H9 (cell line): ENCODE results near the gene BTRC. TPM values are rescaled to one million over a fixed set of nuclear protein-coding genes. Genes with fewer than 3 reads are reported as not detected.

Experiments used
- DNase-seq: peaks from one replicate; pipeline ENCODE4 v3.0.0-alpha.2; 2017
- H2AFZ ChIP-seq: one replicate; pipeline ENCODE4 v1.6.1; 2013; ENCODE audit warnings: mild to moderate bottlenecking, low read length, control low read depth, moderate library complexity
- H2AK5ac ChIP-seq: 2 replicates; pipeline ENCODE4 v1.6.1; 2013; ENCODE audit warnings: low read length, control low read depth, mixed read lengths; ENCODE audit not compliant: insufficient read length
- H2BK120ac ChIP-seq: one replicate; pipeline ENCODE4 v1.6.1; 2013; ENCODE audit warnings: low read depth, mild to moderate bottlenecking, low read length, control low read depth, inconsistent platforms; ENCODE audit not compliant: poor library complexity, severe bottlenecking
- H2BK12ac ChIP-seq: 2 replicates; pipeline ENCODE4 v1.6.1; 2013; ENCODE audit warnings: low read length, control low read depth, mixed read lengths, low read depth; ENCODE audit not compliant: insufficient read length
- H2BK15ac ChIP-seq: 2 replicates; pipeline ENCODE4 v1.6.1; 2013; ENCODE audit warnings: low read depth, low read length, control low read depth
- H2BK20ac ChIP-seq: one replicate; pipeline ENCODE4 v1.6.1; 2013; ENCODE audit warnings: low read depth, mild to moderate bottlenecking, low read length, control low read depth, inconsistent platforms; ENCODE audit not compliant: poor library complexity, severe bottlenecking
- H2BK5ac ChIP-seq: 2 replicates; pipeline ENCODE4 v1.6.1; 2013; ENCODE audit warnings: low read length, control low read depth, mixed read lengths; ENCODE audit not compliant: insufficient read length
- H3K14ac ChIP-seq: 2 replicates; pipeline ENCODE4 v1.6.1; 2013; ENCODE audit warnings: low read length, control low read depth; ENCODE audit not compliant: insufficient read depth
- H3K18ac ChIP-seq: 2 replicates; pipeline ENCODE4 v1.6.1; 2013; ENCODE audit warnings: low read depth, mild to moderate bottlenecking, mixed read lengths, low read length, control low read depth; ENCODE audit not compliant: insufficient read length
- H3K23ac ChIP-seq: 2 replicates; pipeline ENCODE4 v1.6.1; 2013; ENCODE audit warnings: low read length, control low read depth, mixed read lengths, low read depth; ENCODE audit not compliant: insufficient read length
- H3K23me2 ChIP-seq: 2 replicates; pipeline ENCODE4 v1.6.1; 2013; ENCODE audit warnings: low read depth, mild to moderate bottlenecking, mixed read lengths, low read length, control low read depth; ENCODE audit not compliant: insufficient read length, poor library complexity, severe bottlenecking
- H3K27ac ChIP-seq: 2 replicates; pipeline ENCODE4 v1.5.1; 2013; ENCODE audit warnings: low read length, control low read depth, mixed read lengths, low read depth; ENCODE audit not compliant: insufficient read length
- H3K27me3 ChIP-seq: 2 replicates; pipeline ENCODE4 v1.6.1; 2013; ENCODE audit warnings: low read length, control low read depth, inconsistent platforms; ENCODE audit not compliant: insufficient read depth
- H3K4ac ChIP-seq: 2 replicates; pipeline ENCODE4 v1.6.1; 2013; ENCODE audit warnings: low read depth, mild to moderate bottlenecking, control low read depth, inconsistent platforms, low read length, moderate library complexity
- H3K4me1 ChIP-seq: 2 replicates; pipeline ENCODE4 v1.6.1; 2013; ENCODE audit warnings: low read length, control low read depth, inconsistent platforms; ENCODE audit not compliant: insufficient read depth
- H3K4me2 ChIP-seq: 2 replicates; pipeline ENCODE4 v1.6.1; 2013; ENCODE audit warnings: low read length, control low read depth, mixed read lengths; ENCODE audit not compliant: insufficient read length, insufficient read depth
- H3K56ac ChIP-seq: 2 replicates; pipeline ENCODE4 v1.6.1; 2013; ENCODE audit warnings: low read depth, mild to moderate bottlenecking, mixed read lengths, low read length, control low read depth; ENCODE audit not compliant: insufficient read length
- H3K79me1 ChIP-seq: 2 replicates; pipeline ENCODE4 v1.6.1; 2013; ENCODE audit warnings: low read depth, mild to moderate bottlenecking, moderate library complexity, low read length, control low read depth, inconsistent platforms; ENCODE audit not compliant: insufficient read depth, poor library complexity, severe bottlenecking
- H3K79me2 ChIP-seq: 2 replicates; pipeline ENCODE4 v1.6.1; 2013; ENCODE audit warnings: low read length, control low read depth, inconsistent platforms; ENCODE audit not compliant: insufficient read depth
- H3K9ac ChIP-seq: 2 replicates; pipeline ENCODE4 v1.6.1; 2013; ENCODE audit warnings: low read length, control low read depth, mixed read lengths; ENCODE audit not compliant: insufficient read length; ENCODE audit errors: extremely low read depth
- H3K9me3 ChIP-seq: one replicate; pipeline ENCODE4 v1.6.1; 2013; ENCODE audit warnings: low read depth, low read length, inconsistent platforms; ENCODE audit not compliant: control insufficient read depth
- H3T11ph ChIP-seq: one replicate; pipeline ENCODE4 v1.6.1; 2013; ENCODE audit warnings: mild to moderate bottlenecking, low read length, control low read depth, inconsistent platforms
- H4K20me1 ChIP-seq: one replicate; pipeline ENCODE4 v1.6.1; 2013; ENCODE audit not compliant: control insufficient read depth, insufficient read length, insufficient read depth
- H4K5ac ChIP-seq: 2 replicates; pipeline ENCODE4 v1.6.1; 2013; ENCODE audit warnings: low read depth, mild to moderate bottlenecking, mixed read lengths, low read length, control low read depth; ENCODE audit not compliant: insufficient read length
- H4K8ac ChIP-seq: replicated peaks from 2 replicates; pipeline ENCODE4 v1.6.1; 2013; ENCODE audit warnings: low read length, control low read depth, mixed read lengths, low read depth; ENCODE audit not compliant: insufficient read length
- H4K91ac ChIP-seq: 2 replicates; pipeline ENCODE4 v1.6.1; 2013; ENCODE audit warnings: low read depth, mild to moderate bottlenecking, moderate library complexity, mixed read lengths, low read length, control low read depth; ENCODE audit not compliant: insufficient read length
- H3K27ac Mint-ChIP-seq, 3 experiments: 2 replicates in 2 of 3; 3 replicates in 1 of 3; pipeline ENCODE4 v1.8.0; 2020 to 2021; ENCODE audit warnings: mixed read lengths in 3 of 3, mild to moderate bottlenecking in 1 of 3, moderate library complexity in 1 of 3
- H3K27me3 Mint-ChIP-seq: 2 replicates; pipeline ENCODE4 v1.8.0; 2021; ENCODE audit warnings: low read depth, mild to moderate bottlenecking, moderate library complexity, mixed read lengths
- H3K36me3 Mint-ChIP-seq, 3 experiments: 2 replicates in 2 of 3; 3 replicates in 1 of 3; pipeline ENCODE4 v1.8.0; 2020 to 2021; ENCODE audit warnings: low read depth in 3 of 3, mixed read lengths in 3 of 3; ENCODE audit not compliant: insufficient read depth in 1 of 3
- H3K4me1 Mint-ChIP-seq, 2 experiments: 2 replicates each; pipeline ENCODE4 v1.8.0; 2020; ENCODE audit warnings: mixed read lengths in 2 of 2
- H3K4me3 Mint-ChIP-seq, 2 experiments: 2 replicates in 1 of 2; 3 replicates in 1 of 2; pipeline ENCODE4 v1.8.0; 2020 to 2021; ENCODE audit warnings: mild to moderate bottlenecking in 2 of 2, mixed read lengths in 2 of 2, moderate library complexity in 1 of 2
- H3K9me3 Mint-ChIP-seq, 2 experiments: 2 replicates in 1 of 2; 3 replicates in 1 of 2; pipeline ENCODE4 v1.8.0; 2020; ENCODE audit warnings: mild to moderate bottlenecking in 2 of 2, mixed read lengths in 2 of 2, moderate library complexity in 1 of 2
- WGBS: extraction: QIAGEN DNeasy Blood & Tissue Kit; methylation state at CpG from one replicate; pipeline ENCODE4 v1.1.7; 2013; ENCODE audit warnings: missing lambda C conversion rate, low lambda C conversion rate, mixed read lengths; ENCODE audit not compliant: insufficient read length; ENCODE audit errors: extremely low coverage; 5-methylcytosine and 5-hydroxymethylcytosine counted together
- total RNA-seq: library from RNA; stranded (reverse); gene quantifications from 2 replicates; pipeline ENCODE4 v1.2.1, GENCODE V29; 2021
- TF ChIP-seq, protein P1 (sequence below): fragments of 200-600 bp; sonication (generic); conservative IDR thresholded peaks from 3 replicates; pipeline ENCODE4 v1.8.0; 2021; ENCODE audit warnings: antibody characterized with exemption, mild to moderate bottlenecking

The BTRC gene
- total RNA-seq, 1 experiment from 2014 or later, result 24.2 TPM

DNA sequence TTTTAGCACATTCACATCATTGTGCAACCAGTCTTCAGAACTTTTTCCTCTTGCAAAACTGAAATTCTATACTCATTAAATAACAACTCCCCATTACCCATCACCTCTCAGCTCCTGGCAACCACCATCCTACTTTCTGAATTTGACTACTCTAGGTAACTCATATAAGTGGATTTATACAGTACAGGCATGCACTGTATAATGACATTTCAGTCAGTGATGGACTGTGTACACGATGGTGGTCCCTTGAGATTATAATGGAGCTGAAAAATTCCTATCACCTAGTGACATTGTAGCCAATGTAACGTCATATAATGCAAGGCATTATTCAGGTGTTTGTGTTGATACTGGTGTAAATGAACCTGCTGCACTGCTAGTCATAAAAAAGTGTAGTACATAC is 60.1 kb downstream of the BTRC start:
- no peak overlapping the region for H3K4me2 ChIP-seq
- H4K20me1 ChIP-seq, result no peaks in the 10 kb centered on the region
- Mint-ChIP-seq H3K4me1 (no peaks in the 10 kb centered on the region), H3K27ac (no peak overlapping the region), H3K9me3 (peaks cover 3 to 4% of the 10 kb centered on the region in 2 experiments; a peak in 2 of 5 replicates), H3K36me3 (peaks cover 0 to 4% (median 4%) of the 10 kb centered on the region in 3 experiments; a peak in 2 of 7 replicates), H3K4me3 (no peak overlapping the region), H3K27me3 (no peaks in the 10 kb centered on the region)
- no peak overlapping the region for H3K56ac ChIP-seq
- H3K23me2 ChIP-seq, result no peaks in the 10 kb centered on the region
- no peaks in the 10 kb centered on the region for H3K27me3 ChIP-seq
- DNase-seq, result no peak
- no peak overlapping the region for H3K18ac ChIP-seq
- no peak overlapping the region for H3K9ac ChIP-seq
- H4K91ac ChIP-seq, result no peak overlapping the region
- H2BK120ac ChIP-seq, result no peak overlapping the region
- no peak overlapping the region for H4K5ac ChIP-seq
- no peak overlapping the region for H3K23ac ChIP-seq
- peaks cover under 1% of the 10 kb centered on the region for H3K79me1 ChIP-seq
- no peak overlapping the region for H3K4ac ChIP-seq
- TF ChIP-seq, protein P1, sequence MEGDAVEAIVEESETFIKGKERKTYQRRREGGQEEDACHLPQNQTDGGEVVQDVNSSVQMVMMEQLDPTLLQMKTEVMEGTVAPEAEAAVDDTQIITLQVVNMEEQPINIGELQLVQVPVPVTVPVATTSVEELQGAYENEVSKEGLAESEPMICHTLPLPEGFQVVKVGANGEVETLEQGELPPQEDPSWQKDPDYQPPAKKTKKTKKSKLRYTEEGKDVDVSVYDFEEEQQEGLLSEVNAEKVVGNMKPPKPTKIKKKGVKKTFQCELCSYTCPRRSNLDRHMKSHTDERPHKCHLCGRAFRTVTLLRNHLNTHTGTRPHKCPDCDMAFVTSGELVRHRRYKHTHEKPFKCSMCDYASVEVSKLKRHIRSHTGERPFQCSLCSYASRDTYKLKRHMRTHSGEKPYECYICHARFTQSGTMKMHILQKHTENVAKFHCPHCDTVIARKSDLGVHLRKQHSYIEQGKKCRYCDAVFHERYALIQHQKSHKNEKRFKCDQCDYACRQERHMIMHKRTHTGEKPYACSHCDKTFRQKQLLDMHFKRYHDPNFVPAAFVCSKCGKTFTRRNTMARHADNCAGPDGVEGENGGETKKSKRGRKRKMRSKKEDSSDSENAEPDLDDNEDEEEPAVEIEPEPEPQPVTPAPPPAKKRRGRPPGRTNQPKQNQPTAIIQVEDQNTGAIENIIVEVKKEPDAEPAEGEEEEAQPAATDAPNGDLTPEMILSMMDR, result no peak
- H2BK5ac ChIP-seq, result no peak overlapping the region
- WGBS, result no CpG with 5 or more reads among the region's 2 CpGs
- H2BK15ac ChIP-seq, result no peak overlapping the region
- no peak overlapping the region for H2AFZ ChIP-seq
- H3K14ac ChIP-seq, result no peak overlapping the region
- no peak overlapping the region for H3K27ac ChIP-seq
- H3K79me2 ChIP-seq, result no peaks in the 10 kb centered on the region
- no peak overlapping the region for H2BK20ac ChIP-seq
- H3T11ph ChIP-seq, result no peak overlapping the region
- no peak overlapping the region for H4K8ac ChIP-seq
- H2BK12ac ChIP-seq, result no peak overlapping the region
- no peaks in the 10 kb centered on the region for H3K4me1 ChIP-seq
- H2AK5ac ChIP-seq, result no peak overlapping the region
- no peaks in the 10 kb centered on the region for H3K9me3 ChIP-seq
